OCI-LY7 (cell line): ENCODE results near the gene ZNF746. TPM values are rescaled to one million over a fixed set of nuclear protein-coding genes. Genes with fewer than 3 reads are reported as not detected.

Experiments used
- BruUV-seq: library from RNA; stranded (reverse); fragments of 400-500 nt; replicated peaks from 2 replicates; lab custom pipeline; 2021; lab: Mats Ljungman, UMichigan
- CTCF ChIA-PET: fragments of 300-600 bp; sonication (Branson Sonifier 250); formaldehyde crosslinking; loops from one replicate; lab custom pipeline; 2022; ENCODE audit warnings: antibody characterized with exemption; ENCODE audit not compliant: unreplicated experiment; lab: Charles Lee
- POLR2A ChIA-PET: fragments of 300-600 bp; sonication (Branson Sonifier 250); formaldehyde crosslinking; loops from one replicate; lab custom pipeline; 2022; ENCODE audit warnings: antibody characterized with exemption; lab: Charles Lee
- DNase-seq: peaks from one replicate; pipeline ENCODE4 v3.0.0-alpha.2; 2015; ENCODE audit warnings: low spot score
- H2AFZ ChIP-seq: fragments of 200-600 bp; sonication (generic), shearing (Covaris generic); 2 replicates; pipeline ENCODE4 v1.6.1; 2014; ENCODE audit warnings: mild to moderate bottlenecking, antibody characterized with exemption, low read length, moderate library complexity
- H3K27ac ChIP-seq: fragments of 200-600 bp; sonication (generic); 2 replicates; pipeline ENCODE4 v1.5.1; 2014; ENCODE audit warnings: mixed run types, low read depth, mild to moderate bottlenecking, moderate library complexity, low read length, inconsistent platforms; ENCODE audit not compliant: poor library complexity, severe bottlenecking
- H3K36me3 ChIP-seq: fragments of 200-600 bp; sonication (generic); 2 replicates; pipeline ENCODE4 v1.6.1; 2014; ENCODE audit warnings: mild to moderate bottlenecking, antibody characterized with exemption, low read length, moderate library complexity, mixed read lengths; ENCODE audit not compliant: insufficient read depth
- H3K4me1 ChIP-seq: fragments of 200-600 bp; sonication (generic); 2 replicates; pipeline ENCODE4 v1.5.1; 2014; ENCODE audit warnings: mild to moderate bottlenecking, low read length; ENCODE audit not compliant: insufficient read depth, poor library complexity, severe bottlenecking
- H3K4me2 ChIP-seq: fragments of 200-600 bp; sonication (generic); 2 replicates; pipeline ENCODE4 v1.6.1; 2014; ENCODE audit warnings: mild to moderate bottlenecking, low read length
- H3K4me3 ChIP-seq: fragments of 200-600 bp; sonication (generic); 2 replicates; pipeline ENCODE4 v1.5.1; 2014; ENCODE audit warnings: mild to moderate bottlenecking, low read depth, low read length; ENCODE audit not compliant: poor library complexity, severe bottlenecking
- H3K79me2 ChIP-seq: fragments of 200-600 bp; sonication (generic); 2 replicates; pipeline ENCODE4 v1.6.1; 2016; ENCODE audit warnings: low read depth, mild to moderate bottlenecking, low read length, moderate library complexity, mixed read lengths; ENCODE audit not compliant: insufficient read depth
- H3K9me2 ChIP-seq: fragments of 200-600 bp; sonication (generic); 2 replicates; pipeline ENCODE4 v1.6.1; 2016; ENCODE audit warnings: mild to moderate bottlenecking, low read length, mixed read lengths; ENCODE audit not compliant: insufficient read depth
- H3K9me3 ChIP-seq: fragments of 200-600 bp; sonication (generic); 2 replicates; pipeline ENCODE4 v1.6.1; 2014; ENCODE audit warnings: mild to moderate bottlenecking, mixed run types, low read length, mixed read lengths
- H4K20me1 ChIP-seq: fragments of 200-600 bp; sonication (generic); 2 replicates; pipeline ENCODE4 v1.6.1; 2014; ENCODE audit warnings: mild to moderate bottlenecking, antibody characterized with exemption, low read length, moderate library complexity, mixed read lengths; ENCODE audit not compliant: insufficient read depth
- CTCF ChIP-seq: fragments of 200-600 bp; sonication (generic); conservative IDR thresholded peaks from 2 replicates; pipeline ENCODE4 v1.5.1; 2014; ENCODE audit warnings: mild to moderate bottlenecking, antibody characterized with exemption, low read length, moderate library complexity, mixed read lengths
- EZH2phosphoT487 ChIP-seq: fragments of 200-600 bp; sonication (generic); IDR thresholded peaks from 2 replicates; pipeline ENCODE4 v1.6.1; 2018; ENCODE audit warnings: low read depth, borderline replicate concordance, mild to moderate bottlenecking, mixed run types, antibody characterized with exemption, low read length, moderate library complexity, mixed read lengths
- intact Hi-C: fragments of 100-400 bp; cut with micrococcal nuclease; formaldehyde crosslinking; loops from one replicate; pipeline ENCODE4 v1.10.0; 2022; ENCODE audit not compliant: unreplicated experiment
- total RNA-seq, 2 experiments: library from RNA; depleted of rRNA in 1 of 2; stranded (reverse); fragments of >200 nt in 1 of 2; shearing (Covaris generic) in 1 of 2; gene quantifications; 2 replicates each; pipeline ENCODE4 v1.2.3, GENCODE V29; 2014 to 2022

ZNF746 gene
- total RNA-seq, 2 experiments from 2014 or later, result 14.8 to 18.9 TPM

DNA sequence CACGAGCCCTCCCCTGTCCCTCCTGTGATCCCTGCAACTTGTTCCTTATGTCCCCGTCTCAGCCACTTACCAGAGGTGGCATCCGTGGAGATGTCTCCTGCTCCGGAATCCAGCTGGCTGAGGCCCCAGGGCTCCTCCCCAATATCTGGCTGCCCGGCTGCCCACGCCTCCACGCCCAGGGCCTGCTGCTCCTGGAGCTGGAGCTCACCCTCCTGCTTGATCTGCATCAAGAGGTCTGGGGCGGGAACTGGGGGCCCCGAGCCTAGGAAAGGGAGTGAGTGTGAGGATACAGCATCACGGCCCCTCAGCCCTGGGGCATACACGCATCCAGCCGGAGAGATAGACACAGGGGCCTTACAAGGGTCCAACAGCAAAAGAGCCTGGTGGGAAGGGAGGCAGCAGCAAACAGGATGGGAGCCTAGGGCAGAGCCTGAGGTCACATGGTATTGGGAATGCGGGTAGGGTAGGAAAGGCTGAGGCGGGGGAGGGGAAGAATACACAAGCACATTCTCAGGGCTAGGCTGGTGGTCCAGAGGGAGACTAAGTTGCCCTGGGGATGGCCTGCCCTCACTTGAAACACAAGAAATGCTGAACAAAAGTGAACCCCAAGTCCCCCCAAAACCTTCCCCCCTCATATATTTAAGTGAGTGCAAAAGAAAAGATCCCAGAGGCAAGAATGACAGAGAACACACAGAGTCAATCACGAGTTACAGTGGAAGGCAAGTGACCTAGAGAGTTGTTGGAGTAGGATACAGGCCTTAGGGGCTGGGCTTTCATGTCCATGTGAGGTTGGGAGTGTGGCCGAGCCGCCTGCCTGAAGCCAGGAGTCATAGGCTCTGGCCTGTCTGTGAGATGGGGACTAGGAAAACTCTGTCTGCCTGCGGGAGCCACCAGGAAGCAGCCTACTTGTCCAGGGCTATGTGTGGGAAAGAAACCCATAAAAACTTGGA, 19.8 kb downstream of the ZNF746 start:
- H3K79me2 ChIP-seq, result no peaks in the 10 kb centered on the region
- POLR2A ChIA-PET, result interaction anchor here (1.0 kb wide), 1 partner anchor 12 kb away, joined by 3 read pairs; no protein-coding TSS in a partner anchor
- H3K36me3 ChIP-seq, result peaks cover 85% of the 10 kb centered on the region
- intact Hi-C loops, result no loop called here
- no peak for TF ChIP-seq CTCF
- no peak for TF ChIP-seq EZH2phosphoT487
- H3K9me3 ChIP-seq, result peaks cover 15% of the 10 kb centered on the region; the same call in 1 of the 2 replicates
- H3K27ac ChIP-seq, result no peak overlapping the region
- CTCF ChIA-PET, result no interaction called here
- H3K9me2 ChIP-seq, result no peaks in the 10 kb centered on the region
- H3K4me2 ChIP-seq, result no peak overlapping the region
- BruUV-seq, result no TSS peak
- H3K4me3 ChIP-seq, result no peak overlapping the region
- no peak for DNase-seq
- no peaks in the 10 kb centered on the region for H3K4me1 ChIP-seq
- H2AFZ ChIP-seq, result no peak overlapping the region
- H4K20me1 ChIP-seq, result no peaks in the 10 kb centered on the region

DNA sequence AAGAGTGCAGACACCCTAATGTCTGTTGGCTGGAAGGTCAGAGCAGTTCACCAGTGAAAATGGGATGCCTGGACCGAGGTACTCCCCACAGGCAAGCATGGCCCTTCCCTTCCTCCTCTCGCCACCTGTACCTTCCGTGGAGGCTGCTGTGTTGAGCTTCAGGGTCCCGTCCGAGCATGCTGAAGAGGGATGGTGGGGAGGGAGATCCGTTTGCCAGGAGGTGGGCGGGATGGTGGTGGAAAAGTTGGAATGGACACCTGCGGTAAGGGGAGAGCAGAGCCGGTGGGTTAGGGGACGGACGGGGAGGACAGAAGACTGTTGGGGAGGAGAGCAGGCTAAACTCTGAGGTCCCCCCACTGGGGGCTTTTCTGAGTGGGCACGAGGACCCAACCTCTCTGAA, 20.8 kb downstream of the ZNF746 start:
- H3K4me2 ChIP-seq, result no peak overlapping the region
- BruUV-seq, result no TSS peak
- no peak overlapping the region for H3K4me3 ChIP-seq
- no peak overlapping the region for H3K27ac ChIP-seq
- H3K36me3 ChIP-seq, result peaks cover 95% of the 10 kb centered on the region
- H2AFZ ChIP-seq, result no peak overlapping the region
- peaks cover 15% of the 10 kb centered on the region; the same call in 1 of the 2 replicates for H3K9me3 ChIP-seq
- no peak for TF ChIP-seq EZH2phosphoT487
- TF ChIP-seq CTCF, result no peak
- H3K9me2 ChIP-seq, result no peaks in the 10 kb centered on the region
- no peak for DNase-seq
- ChIA-PET POLR2A (interaction anchor here (1.0 kb wide), 1 partner anchor 11 kb away, joined by 3 read pairs; no protein-coding TSS in a partner anchor), CTCF (no interaction called here)
- no peaks in the 10 kb centered on the region for H4K20me1 ChIP-seq
- no peaks in the 10 kb centered on the region for H3K79me2 ChIP-seq
- H3K4me1 ChIP-seq, result no peaks in the 10 kb centered on the region
- intact Hi-C loops, result no loop called here
